Esophagus muscularis mucosa (tissue), 3 donors: ENCODE measurements around the gene CMTR1.

Experiments used
- POLR2AphosphoS5 ChIP-seq, 2 donors: sonication (generic); formaldehyde crosslinking; IDR thresholded peaks; one replicate each; pipeline ENCODE4 v1.6.1; 2017; ENCODE audit warnings: antibody characterized with exemption in 2 of 2
- TF ChIP-seq, protein P1 (sequence below), 3 experiments: fragments of 200-600 bp in 2 of 3; fragments of 450-650 bp in 1 of 3; sonication (generic) in 2 of 3; IDR thresholded peaks; one replicate each; pipeline ENCODE4 v1.5.1; 2017 to 2019; ENCODE audit warnings: antibody characterized with exemption in 3 of 3, mild to moderate bottlenecking in 2 of 3, moderate library complexity in 1 of 3

DNA sequence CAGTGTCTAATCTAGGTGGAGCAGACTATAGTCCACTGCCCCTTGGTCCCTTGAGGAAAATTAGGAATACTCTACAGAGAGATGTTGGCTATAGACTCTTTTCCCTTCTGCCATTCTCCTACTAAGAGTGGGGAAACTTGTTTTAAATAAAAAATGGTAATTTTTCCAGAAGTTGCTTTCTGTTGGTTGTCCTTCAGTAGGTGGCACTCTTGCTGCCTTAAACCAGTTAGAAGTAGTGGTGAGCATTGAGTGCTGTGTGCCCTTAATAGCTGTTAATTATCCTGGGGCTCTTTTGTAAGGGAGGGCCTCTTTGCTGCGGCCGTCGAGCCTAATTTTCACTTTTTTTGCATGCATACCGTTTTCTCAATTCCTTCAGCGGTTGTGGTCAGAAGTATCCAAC is 2.8 kb downstream of the CMTR1 start:
- TF ChIP-seq, protein P1, sequence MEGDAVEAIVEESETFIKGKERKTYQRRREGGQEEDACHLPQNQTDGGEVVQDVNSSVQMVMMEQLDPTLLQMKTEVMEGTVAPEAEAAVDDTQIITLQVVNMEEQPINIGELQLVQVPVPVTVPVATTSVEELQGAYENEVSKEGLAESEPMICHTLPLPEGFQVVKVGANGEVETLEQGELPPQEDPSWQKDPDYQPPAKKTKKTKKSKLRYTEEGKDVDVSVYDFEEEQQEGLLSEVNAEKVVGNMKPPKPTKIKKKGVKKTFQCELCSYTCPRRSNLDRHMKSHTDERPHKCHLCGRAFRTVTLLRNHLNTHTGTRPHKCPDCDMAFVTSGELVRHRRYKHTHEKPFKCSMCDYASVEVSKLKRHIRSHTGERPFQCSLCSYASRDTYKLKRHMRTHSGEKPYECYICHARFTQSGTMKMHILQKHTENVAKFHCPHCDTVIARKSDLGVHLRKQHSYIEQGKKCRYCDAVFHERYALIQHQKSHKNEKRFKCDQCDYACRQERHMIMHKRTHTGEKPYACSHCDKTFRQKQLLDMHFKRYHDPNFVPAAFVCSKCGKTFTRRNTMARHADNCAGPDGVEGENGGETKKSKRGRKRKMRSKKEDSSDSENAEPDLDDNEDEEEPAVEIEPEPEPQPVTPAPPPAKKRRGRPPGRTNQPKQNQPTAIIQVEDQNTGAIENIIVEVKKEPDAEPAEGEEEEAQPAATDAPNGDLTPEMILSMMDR (IDR thresholded peaks at IDR 0.05): no peak
- TF ChIP-seq POLR2AphosphoS5 (IDR thresholded peaks at IDR 0.05): no peak
